Uterus (tissue), 2 donors: ENCODE data around the gene OPCML.

ENCODE experiments used
- CTCF ChIP-seq, 4 experiments: fragments of 200-600 bp in 2 of 4; fragments of 450-650 bp in 2 of 4; sonication (generic) in 2 of 4; IDR thresholded peaks; one replicate each; pipeline ENCODE4 v1.5.1; 2016 to 2019; ENCODE audit warnings: antibody characterized with exemption in 4 of 4, mild to moderate bottlenecking in 2 of 4, moderate library complexity in 1 of 4
- POLR2A ChIP-seq, 2 donors: fragments of 450-650 bp; IDR thresholded peaks; one replicate each; pipeline ENCODE4 v1.6.1; 2016; ENCODE audit warnings: antibody characterized with exemption in 2 of 2, mild to moderate bottlenecking in 1 of 2, moderate library complexity in 1 of 2

GRCh38 chr11:133509924-133510697 is 22.2 kb downstream of the OPCML start:
- TF ChIP-seq CTCF (IDR thresholded peaks at IDR 0.05) (no peak), POLR2A (IDR thresholded peaks at IDR 0.05) (no peak)
